Renal pelvis (tissue), 4 donors: ENCODE measurements around the gene SLC5A2. TPM values are rescaled to one million over a fixed set of nuclear protein-coding genes. Genes with fewer than 3 reads are reported as not detected.
"Not testable (repeated sequence)": the region's sequence is repeated elsewhere in the genome, so short reads cannot be mapped to it uniquely, and the experiment has no call there.

Experiments used
- DNase-seq: peaks from one replicate; pipeline ENCODE4 v3.0.0-alpha.2; 2013
- polyA plus RNA-seq, 3 donors: library from polyadenylated mRNA; unstranded; fragments of 120-200 nt; gene quantifications; one replicate each; pipeline ENCODE4 v1.2.1, GENCODE V29; 2013; ENCODE audit not compliant: insufficient read length in 3 of 3

SLC5A2 gene
- polyA plus RNA-seq, 3 donors = 55.9 to 74.2 (median 72.8) TPM

- no peak for DNase-seq
Observed at GRCh38 chr16:31474773-31475738, 7.9 kb upstream of the SLC5A2 start.

DNA sequence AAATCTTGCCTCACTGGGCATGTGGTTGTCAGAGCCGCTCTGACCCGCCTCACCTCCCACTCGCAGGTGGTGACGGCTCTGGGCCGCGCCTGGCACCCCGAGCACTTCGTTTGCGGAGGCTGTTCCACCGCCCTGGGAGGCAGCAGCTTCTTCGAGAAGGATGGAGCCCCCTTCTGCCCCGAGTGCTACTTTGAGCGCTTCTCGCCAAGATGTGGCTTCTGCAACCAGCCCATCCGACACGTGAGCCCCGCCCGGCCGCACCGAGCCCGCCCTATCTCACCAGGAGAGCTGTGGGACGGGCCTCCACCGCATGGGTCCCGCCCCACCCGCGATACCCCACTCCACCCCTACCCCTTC is 7.0 kb upstream of the SLC5A2 start:
- no peak for DNase-seq

DNA sequence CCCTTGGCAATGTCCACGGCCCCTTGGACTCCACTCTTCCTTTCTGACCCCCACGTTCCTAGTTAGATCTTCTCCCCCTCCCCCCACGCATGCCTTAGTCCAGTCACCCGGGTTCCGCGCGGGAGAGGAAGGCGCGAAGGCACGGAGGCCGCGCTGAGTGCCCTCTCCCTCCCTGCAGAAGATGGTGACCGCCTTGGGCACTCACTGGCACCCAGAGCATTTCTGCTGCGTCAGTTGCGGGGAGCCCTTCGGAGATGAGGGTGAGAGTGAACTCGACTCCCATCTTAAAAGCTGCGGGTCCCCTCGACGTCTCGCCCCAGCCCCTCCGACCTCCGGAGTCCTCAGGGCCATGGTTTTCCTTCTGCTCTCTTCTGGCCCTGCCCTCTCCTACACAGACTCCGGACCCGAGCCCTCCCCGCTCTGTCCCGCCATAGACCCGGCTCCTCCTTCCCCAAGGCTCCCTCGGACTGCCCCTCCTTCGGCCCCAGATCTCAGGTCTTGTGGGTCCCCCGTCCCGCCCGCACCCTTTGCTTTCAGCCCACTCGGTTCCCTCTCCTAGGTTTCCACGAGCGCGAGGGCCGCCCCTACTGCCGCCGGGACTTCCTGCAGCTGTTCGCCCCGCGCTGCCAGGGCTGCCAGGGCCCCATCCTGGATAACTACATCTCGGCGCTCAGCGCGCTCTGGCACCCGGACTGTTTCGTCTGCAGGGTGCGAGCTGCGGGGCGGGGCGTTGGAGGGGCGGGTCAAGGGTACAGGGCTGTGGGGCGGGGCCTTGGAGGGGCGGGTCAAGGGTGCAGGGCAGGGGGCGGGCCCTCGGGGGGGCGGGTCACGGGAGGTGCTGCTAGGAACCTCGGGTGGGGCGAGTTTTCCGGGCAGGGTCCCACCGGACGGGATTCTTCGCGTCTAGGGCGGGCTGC is 6.4 kb upstream of the SLC5A2 start:
- DNase-seq = no peak

GRCh38 chr16:31477220-31478216 is 5.4 kb upstream of the SLC5A2 start:
- DNase-seq = peak; percentile 49

GRCh38 chr16:31478956-31479355 is 4.0 kb upstream of the SLC5A2 start:
- DNase-seq = no peak

- no peak for DNase-seq
Observed at GRCh38 chr16:31479751-31480150, 3.2 kb upstream of the SLC5A2 start.

- DNase-seq = no peak
Observed at GRCh38 chr16:31480851-31481536, 1.9 kb upstream of the SLC5A2 start.

- DNase-seq = not testable (repeated sequence)
Observed at GRCh38 chr16:31484048-31484447, 1.1 kb downstream of the SLC5A2 start.

DNA sequence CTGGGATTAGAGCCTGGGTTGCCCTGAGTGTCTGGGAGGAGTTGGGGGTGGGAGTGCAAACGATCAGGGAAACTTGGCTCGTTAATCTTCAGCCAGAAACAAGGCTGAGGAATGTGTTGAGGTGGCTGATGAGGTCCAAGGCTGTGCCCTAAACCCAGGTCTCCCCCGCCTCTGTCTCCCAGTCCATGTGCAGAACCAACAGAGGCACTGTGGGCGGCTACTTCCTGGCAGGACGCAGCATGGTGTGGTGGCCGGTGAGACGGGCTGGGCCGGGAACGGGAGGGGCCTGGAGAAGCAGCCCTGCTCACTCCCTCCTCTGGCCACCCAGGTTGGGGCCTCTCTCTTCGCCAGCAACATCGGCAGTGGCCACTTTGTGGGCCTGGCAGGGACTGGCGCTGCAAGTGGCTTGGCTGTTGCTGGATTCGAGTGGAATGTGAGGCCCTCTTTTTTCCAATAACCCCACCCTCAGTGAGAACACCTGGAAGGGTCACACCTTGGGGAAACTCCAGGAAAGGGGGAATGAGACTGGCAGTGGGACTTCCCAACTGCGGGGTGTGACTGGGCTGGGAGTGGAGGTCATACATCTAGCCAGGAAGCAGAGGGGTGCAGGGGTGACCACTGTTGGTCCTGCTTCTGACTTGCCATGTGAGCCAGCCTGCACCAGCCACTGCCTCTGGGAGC is 1.7 kb downstream of the SLC5A2 start:
- no peak for DNase-seq

DNA sequence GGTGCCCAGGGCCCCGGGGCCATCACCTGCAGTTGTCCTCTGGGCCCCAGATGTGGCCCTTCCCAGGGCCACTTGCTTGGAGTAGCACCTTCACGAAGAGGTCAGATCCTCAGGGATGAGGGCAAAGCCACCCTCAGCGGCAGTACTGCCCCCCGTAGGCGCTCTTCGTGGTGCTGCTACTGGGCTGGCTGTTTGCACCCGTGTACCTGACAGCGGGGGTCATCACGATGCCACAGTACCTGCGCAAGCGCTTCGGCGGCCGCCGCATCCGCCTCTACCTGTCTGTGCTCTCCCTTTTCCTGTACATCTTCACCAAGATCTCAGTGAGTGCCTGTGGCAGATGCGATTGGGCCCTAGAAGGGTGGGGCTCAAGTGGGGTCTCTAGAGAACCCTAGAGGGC is 2.6 kb downstream of the SLC5A2 start:
- DNase-seq = no peak

- no peak for DNase-seq
Observed at GRCh38 chr16:31486045-31486444, 3.1 kb downstream of the SLC5A2 start.

GRCh38 chr16:31487071-31487719 is 4.3 kb downstream of the SLC5A2 start:
- no peak for DNase-seq

- peak; percentile 54 for DNase-seq
Observed at GRCh38 chr16:31487720-31488467, 5.0 kb downstream of the SLC5A2 start.

- DNase-seq = no peak
Observed at GRCh38 chr16:31488468-31489297, 5.8 kb downstream of the SLC5A2 start.

- no peak for DNase-seq
Observed at GRCh38 chr16:31489298-31489564, 6.3 kb downstream of the SLC5A2 start.

GRCh38 chr16:31489616-31490584 is 7.0 kb downstream of the SLC5A2 start:
- DNase-seq = no peak
